A673 (cell line): Measurements from ENCODE around the gene CYTH1.

Experiments
- EZH2 ChIP-seq: fragments of 200-600 bp; sonication (generic); IDR thresholded peaks from 2 replicates; pipeline ENCODE4 v1.6.1; 2017; ENCODE audit warnings: borderline replicate concordance, low read depth, mild to moderate bottlenecking, mixed read lengths, antibody characterized with exemption, low read length; ENCODE audit not compliant: poor library complexity, severe bottlenecking
- TF ChIP-seq, protein P1 (sequence below): fragments of 300-800, 200-600 bp; sonication (generic); conservative IDR thresholded peaks from 2 replicates; pipeline ENCODE4 v1.5.1; 2017; ENCODE audit warnings: low read depth, mild to moderate bottlenecking, antibody characterized with exemption, low read length, moderate library complexity, mixed read lengths

DNA sequence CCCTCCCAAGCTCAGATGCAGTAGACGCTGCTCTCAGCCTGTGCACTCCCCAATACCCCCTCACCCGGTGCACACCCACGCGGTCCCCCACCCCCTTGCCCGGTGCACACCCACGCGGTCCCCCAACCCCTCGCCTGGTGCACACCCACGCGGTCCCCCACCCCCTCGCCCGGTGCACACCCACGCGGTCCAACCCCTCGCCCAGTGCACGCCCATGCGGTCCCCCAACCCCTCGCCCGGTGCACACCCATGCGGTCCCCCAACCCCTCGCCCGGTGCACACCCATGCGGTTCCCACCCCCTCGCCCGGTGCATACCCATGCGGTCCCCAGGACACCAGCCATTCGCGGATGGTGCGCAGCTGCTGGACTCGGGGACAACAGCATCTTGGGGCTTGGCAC lies 19.9 kb upstream of the CYTH1 start:
- no peak for TF ChIP-seq EZH2
- TF ChIP-seq, protein P1, sequence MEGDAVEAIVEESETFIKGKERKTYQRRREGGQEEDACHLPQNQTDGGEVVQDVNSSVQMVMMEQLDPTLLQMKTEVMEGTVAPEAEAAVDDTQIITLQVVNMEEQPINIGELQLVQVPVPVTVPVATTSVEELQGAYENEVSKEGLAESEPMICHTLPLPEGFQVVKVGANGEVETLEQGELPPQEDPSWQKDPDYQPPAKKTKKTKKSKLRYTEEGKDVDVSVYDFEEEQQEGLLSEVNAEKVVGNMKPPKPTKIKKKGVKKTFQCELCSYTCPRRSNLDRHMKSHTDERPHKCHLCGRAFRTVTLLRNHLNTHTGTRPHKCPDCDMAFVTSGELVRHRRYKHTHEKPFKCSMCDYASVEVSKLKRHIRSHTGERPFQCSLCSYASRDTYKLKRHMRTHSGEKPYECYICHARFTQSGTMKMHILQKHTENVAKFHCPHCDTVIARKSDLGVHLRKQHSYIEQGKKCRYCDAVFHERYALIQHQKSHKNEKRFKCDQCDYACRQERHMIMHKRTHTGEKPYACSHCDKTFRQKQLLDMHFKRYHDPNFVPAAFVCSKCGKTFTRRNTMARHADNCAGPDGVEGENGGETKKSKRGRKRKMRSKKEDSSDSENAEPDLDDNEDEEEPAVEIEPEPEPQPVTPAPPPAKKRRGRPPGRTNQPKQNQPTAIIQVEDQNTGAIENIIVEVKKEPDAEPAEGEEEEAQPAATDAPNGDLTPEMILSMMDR, result no peak
